Measurements from ENCODE around the gene ORAI3. TPM values are rescaled to one million over a fixed set of nuclear protein-coding genes. Genes with fewer than 3 reads are reported as not detected.
"Not testable (repeated sequence)": the region's sequence is repeated elsewhere in the genome, so short reads cannot be mapped to it uniquely, and the experiment has no call there.

ORAI3 gene
- total RNA-seq, 1 donor from 2014 or later = 39.0 TPM

GRCh38 chr16:30931068-30931650, 17.7 kb upstream of the ORAI3 start:
- no peak overlapping the region for H3K4me3 ChIP-seq
- no peaks in the 10 kb centered on the region for H3K27me3 ChIP-seq
- no peak for DNase-seq (ENCODE audit: low spot score in 2 of 2)
- intact Hi-C loops (cut with DNase I) = no loop called here
- peaks cover 13 to 37% of the 10 kb centered on the region in 2 donors for H3K36me3 ChIP-seq
- TF ChIP-seq, protein P1, sequence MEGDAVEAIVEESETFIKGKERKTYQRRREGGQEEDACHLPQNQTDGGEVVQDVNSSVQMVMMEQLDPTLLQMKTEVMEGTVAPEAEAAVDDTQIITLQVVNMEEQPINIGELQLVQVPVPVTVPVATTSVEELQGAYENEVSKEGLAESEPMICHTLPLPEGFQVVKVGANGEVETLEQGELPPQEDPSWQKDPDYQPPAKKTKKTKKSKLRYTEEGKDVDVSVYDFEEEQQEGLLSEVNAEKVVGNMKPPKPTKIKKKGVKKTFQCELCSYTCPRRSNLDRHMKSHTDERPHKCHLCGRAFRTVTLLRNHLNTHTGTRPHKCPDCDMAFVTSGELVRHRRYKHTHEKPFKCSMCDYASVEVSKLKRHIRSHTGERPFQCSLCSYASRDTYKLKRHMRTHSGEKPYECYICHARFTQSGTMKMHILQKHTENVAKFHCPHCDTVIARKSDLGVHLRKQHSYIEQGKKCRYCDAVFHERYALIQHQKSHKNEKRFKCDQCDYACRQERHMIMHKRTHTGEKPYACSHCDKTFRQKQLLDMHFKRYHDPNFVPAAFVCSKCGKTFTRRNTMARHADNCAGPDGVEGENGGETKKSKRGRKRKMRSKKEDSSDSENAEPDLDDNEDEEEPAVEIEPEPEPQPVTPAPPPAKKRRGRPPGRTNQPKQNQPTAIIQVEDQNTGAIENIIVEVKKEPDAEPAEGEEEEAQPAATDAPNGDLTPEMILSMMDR (IDR thresholded peaks at IDR 0.05) = no peak
- no peaks in the 10 kb centered on the region for H3K9me3 ChIP-seq
- no peak overlapping the region for H3K27ac ChIP-seq
- no peaks in the 10 kb centered on the region for H3K4me1 ChIP-seq

- H3K4me3 ChIP-seq = no peak overlapping the region
- no peak for DNase-seq (ENCODE audit: low spot score in 2 of 2)
- no peaks in the 10 kb centered on the region for H3K27me3 ChIP-seq
- H3K9me3 ChIP-seq = no peaks in the 10 kb centered on the region
- TF ChIP-seq, protein P1 (IDR thresholded peaks at IDR 0.05) = peak; percentile 30 to 41 (median 39)
- H3K36me3 ChIP-seq = peaks cover 12 to 34% of the 10 kb centered on the region in 2 donors
- H3K4me1 ChIP-seq = peaks cover 0 to 5% of the 10 kb centered on the region in 2 donors
- intact Hi-C loops (cut with DNase I) = no loop called here
- H3K27ac ChIP-seq = no peak overlapping the region
These were observed 13.9 kb upstream of the ORAI3 start for GRCh38 chr16:30934827-30935557.

DNA sequence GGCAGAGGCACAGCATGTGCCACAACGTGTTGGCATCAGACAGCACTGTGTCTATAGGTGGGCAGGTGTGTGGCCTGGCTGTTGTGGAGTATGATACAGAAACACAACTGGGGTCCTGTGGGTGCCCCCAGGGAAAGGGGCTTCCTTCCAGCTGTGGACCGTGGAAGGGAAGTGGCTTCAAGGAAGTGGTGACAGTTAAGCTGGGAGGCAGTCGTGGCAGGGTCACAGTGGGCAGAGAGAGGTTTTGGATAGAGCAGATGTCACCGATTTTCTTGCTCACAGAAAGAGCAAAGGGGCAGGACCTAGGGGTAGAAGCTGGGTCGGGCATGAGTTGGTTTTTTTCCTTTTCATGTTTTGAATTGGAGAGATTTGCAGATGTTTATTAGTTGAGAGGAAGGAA, 11.2 kb upstream of the ORAI3 start:
- Histone ChIP-seq H3K4me3 (no peak overlapping the region), H3K9me3 (no peaks in the 10 kb centered on the region), H3K27me3 (no peaks in the 10 kb centered on the region), H3K27ac (peak overlapping the region; percentile 77 to 84), H3K36me3 (peaks cover 13 to 19% of the 10 kb centered on the region in 2 donors), H3K4me1 (peaks cover 0 to 11% of the 10 kb centered on the region in 2 donors)
- TF ChIP-seq, protein P1 (IDR thresholded peaks at IDR 0.05) = no peak
- intact Hi-C loops (cut with DNase I) = no loop called here
- DNase-seq (ENCODE audit: low spot score in 2 of 2) = no peak

- intact Hi-C loops (cut with DNase I); H3K9me3 ChIP-seq: not testable (repeated sequence)
- H3K4me1 ChIP-seq = peaks cover 0 to 11% of the 10 kb centered on the region in 2 donors
These were observed 9.3 kb upstream of the ORAI3 start for GRCh38 chr16:30939571-30939970.

GRCh38 chr16:30941600-30942425, 7.1 kb upstream of the ORAI3 start:
- intact Hi-C loops (cut with DNase I) = loop anchor here (2.0 kb wide), 1 partner anchor 17 kb away; no protein-coding TSS in a partner anchor
- no peaks in the 10 kb centered on the region for H3K27me3 ChIP-seq
- H3K4me3 ChIP-seq = no peak overlapping the region
- peaks cover 0 to 11% of the 10 kb centered on the region in 2 donors for H3K4me1 ChIP-seq
- H3K27ac ChIP-seq = peak overlapping the region; percentile 19 to 27
- peaks cover 22 to 26% of the 10 kb centered on the region in 2 donors for H3K36me3 ChIP-seq
- H3K9me3 ChIP-seq = no peaks in the 10 kb centered on the region
- DNase-seq (ENCODE audit: low spot score in 2 of 2) = no peak
- TF ChIP-seq, protein P1 (IDR thresholded peaks at IDR 0.05) = peak; percentile 81 to 92 (median 91)

More at GRCh38 chr16:30939571-30939970, 9.3 kb upstream of the ORAI3 start:
- not testable (repeated sequence) for H3K4me3 ChIP-seq; H3K27ac ChIP-seq; DNase-seq (ENCODE audit: low spot score in 2 of 2); H3K27me3 ChIP-seq
- H3K36me3 ChIP-seq = peaks cover 24 to 25% of the 10 kb centered on the region in 2 donors

All from ascending aorta (tissue), 2 donors.